Activated CD4-positive, alpha-beta T cell treated with anti-CD3 and anti-CD28 coated beads, Interleukin-2, amount 10 ng/mL, durations not matched to agents 24 days and 14 days (primary cell): ENCODE measurements around the gene SDHD. TPM values are rescaled to one million over a fixed set of nuclear protein-coding genes. Genes with fewer than 3 reads are reported as not detected.

ENCODE experiments used
- DNase-seq: peaks from one replicate; pipeline ENCODE4 v3.0.0; 2022
- H3K27ac Mint-ChIP-seq: one replicate; pipeline ENCODE4 v1.8.0; 2022; ENCODE audit warnings: mild to moderate bottlenecking, mixed read lengths
- H3K27me3 Mint-ChIP-seq: one replicate; pipeline ENCODE4 v1.8.0; 2022; ENCODE audit warnings: mixed read lengths
- H3K36me3 Mint-ChIP-seq: one replicate; pipeline ENCODE4 v1.8.0; 2022; ENCODE audit warnings: low read depth, mild to moderate bottlenecking, mixed read lengths
- H3K4me1 Mint-ChIP-seq: one replicate; pipeline ENCODE4 v1.8.0; 2021; ENCODE audit warnings: mixed read lengths
- H3K4me3 Mint-ChIP-seq: one replicate; pipeline ENCODE4 v1.8.0; 2022; ENCODE audit warnings: mild to moderate bottlenecking, moderate library complexity, mixed read lengths
- H3K9me3 Mint-ChIP-seq: one replicate; pipeline ENCODE4 v1.8.0; 2021; ENCODE audit warnings: mixed read lengths
- intact Hi-C: fragments of 100-400 bp; cut with micrococcal nuclease; formaldehyde crosslinking; loops from one replicate; pipeline ENCODE4 v1.15.1; 2023
- total RNA-seq: library from RNA; stranded (reverse); gene quantifications from 2 replicates; pipeline ENCODE4 v1.2.3, GENCODE V29; 2022

SDHD gene
- total RNA-seq, 1 donor from 2014 or later = 95.2 TPM

- no peak overlapping the region for H3K27ac Mint-ChIP-seq
- DNase-seq = no peak
- no peak overlapping the region for H3K4me3 Mint-ChIP-seq
- no peaks in the 10 kb centered on the region for H3K27me3 Mint-ChIP-seq
- peaks cover 3% of the 10 kb centered on the region for H3K4me1 Mint-ChIP-seq
- intact Hi-C loops = no loop called here
- peaks cover 1% of the 10 kb centered on the region for H3K36me3 Mint-ChIP-seq
- H3K9me3 Mint-ChIP-seq = no peaks in the 10 kb centered on the region
Observed at GRCh38 chr11:112115386-112115785, 28.7 kb downstream of the SDHD start.

GRCh38 chr11:112118176-112118575 lies 31.5 kb downstream of the SDHD start:
- no peak for DNase-seq
- Mint-ChIP-seq H3K27me3 (no peaks in the 10 kb centered on the region), H3K27ac (no peak overlapping the region), H3K4me3 (no peak overlapping the region), H3K4me1 (peaks cover 5% of the 10 kb centered on the region), H3K9me3 (no peaks in the 10 kb centered on the region), H3K36me3 (peaks cover 1% of the 10 kb centered on the region)
- intact Hi-C loops = no loop called here

- H3K27me3 Mint-ChIP-seq = no peaks in the 10 kb centered on the region
- H3K36me3 Mint-ChIP-seq = peaks cover 1% of the 10 kb centered on the region
- no peak overlapping the region for H3K4me3 Mint-ChIP-seq
- no peaks in the 10 kb centered on the region for H3K9me3 Mint-ChIP-seq
- H3K27ac Mint-ChIP-seq = no peak overlapping the region
- DNase-seq = no peak
- intact Hi-C loops = no loop called here
- H3K4me1 Mint-ChIP-seq = peaks cover 5% of the 10 kb centered on the region
Observed at GRCh38 chr11:112121981-112122615, 35.4 kb downstream of the SDHD start.

- Mint-ChIP-seq H3K27me3 (no peaks in the 10 kb centered on the region), H3K4me3 (no peak overlapping the region), H3K27ac (no peak overlapping the region), H3K4me1 (peaks cover 5% of the 10 kb centered on the region), H3K36me3 (peaks cover 1% of the 10 kb centered on the region), H3K9me3 (no peaks in the 10 kb centered on the region)
- intact Hi-C loops = no loop called here
- no peak for DNase-seq
Observed at GRCh38 chr11:112123129-112123528, 36.5 kb downstream of the SDHD start.

DNA sequence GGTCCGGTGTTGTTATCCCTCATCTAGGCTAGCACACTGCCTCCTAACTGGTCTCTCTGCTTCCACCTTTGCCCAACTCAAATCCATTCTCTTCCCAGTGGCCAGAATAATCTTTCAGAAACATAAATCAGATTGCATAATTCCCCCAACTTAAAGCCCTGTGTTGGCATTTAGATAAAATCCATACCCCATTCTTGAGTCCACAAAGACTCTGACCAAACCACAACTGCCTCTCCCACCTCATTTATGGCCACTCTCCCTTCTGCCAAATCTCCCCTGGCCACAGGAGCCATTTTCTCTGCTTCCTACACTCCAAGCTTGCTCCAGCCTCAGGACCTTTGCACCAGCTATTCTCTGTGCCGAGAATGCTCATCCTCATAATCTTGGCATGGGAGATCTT lies 40.4 kb downstream of the SDHD start:
- Mint-ChIP-seq H3K27ac (no peak overlapping the region), H3K36me3 (no peaks in the 10 kb centered on the region), H3K4me3 (no peak overlapping the region), H3K4me1 (peaks cover 1% of the 10 kb centered on the region), H3K27me3 (no peaks in the 10 kb centered on the region), H3K9me3 (no peaks in the 10 kb centered on the region)
- DNase-seq = no peak
- intact Hi-C loops = no loop called here

- Mint-ChIP-seq H3K27ac (no peak overlapping the region), H3K4me1 (peaks cover 3% of the 10 kb centered on the region), H3K36me3 (no peaks in the 10 kb centered on the region), H3K27me3 (no peaks in the 10 kb centered on the region), H3K9me3 (no peaks in the 10 kb centered on the region), H3K4me3 (no peak overlapping the region)
- no peak for DNase-seq
- intact Hi-C loops = no loop called here
Observed at GRCh38 chr11:112128483-112129121, 41.9 kb downstream of the SDHD start.

DNA sequence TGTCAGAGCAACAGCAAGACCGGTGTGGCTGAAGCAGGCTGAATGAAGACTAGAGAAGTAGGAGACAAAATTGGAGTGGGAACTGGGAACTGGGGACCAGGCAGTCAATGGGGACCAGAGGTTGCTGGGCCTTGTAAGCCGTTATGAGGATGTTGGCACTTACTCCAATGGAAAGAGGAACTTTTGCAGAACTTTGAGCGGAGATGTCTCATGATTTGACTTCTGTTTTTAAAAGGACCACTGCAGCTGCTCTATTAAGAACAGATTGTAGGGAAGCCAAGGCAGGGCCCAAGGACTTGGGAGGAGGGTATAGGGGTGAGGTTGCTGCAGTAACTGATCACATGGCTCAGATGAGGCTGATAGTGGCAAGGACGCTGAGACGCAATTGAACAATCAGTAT lies 43.0 kb downstream of the SDHD start:
- H3K27ac Mint-ChIP-seq = no peak overlapping the region
- no peaks in the 10 kb centered on the region for H3K9me3 Mint-ChIP-seq
- H3K27me3 Mint-ChIP-seq = no peaks in the 10 kb centered on the region
- no peak overlapping the region for H3K4me3 Mint-ChIP-seq
- peaks cover 3% of the 10 kb centered on the region for H3K4me1 Mint-ChIP-seq
- no peaks in the 10 kb centered on the region for H3K36me3 Mint-ChIP-seq
- no peak for DNase-seq
- intact Hi-C loops = no loop called here

- Mint-ChIP-seq H3K4me1 (peaks cover 3% of the 10 kb centered on the region), H3K36me3 (no peaks in the 10 kb centered on the region), H3K27me3 (no peaks in the 10 kb centered on the region), H3K9me3 (no peaks in the 10 kb centered on the region), H3K27ac (no peak overlapping the region), H3K4me3 (no peak overlapping the region)
- intact Hi-C loops = no loop called here
- no peak for DNase-seq
Observed at GRCh38 chr11:112132737-112133136, 46.1 kb downstream of the SDHD start.

DNA sequence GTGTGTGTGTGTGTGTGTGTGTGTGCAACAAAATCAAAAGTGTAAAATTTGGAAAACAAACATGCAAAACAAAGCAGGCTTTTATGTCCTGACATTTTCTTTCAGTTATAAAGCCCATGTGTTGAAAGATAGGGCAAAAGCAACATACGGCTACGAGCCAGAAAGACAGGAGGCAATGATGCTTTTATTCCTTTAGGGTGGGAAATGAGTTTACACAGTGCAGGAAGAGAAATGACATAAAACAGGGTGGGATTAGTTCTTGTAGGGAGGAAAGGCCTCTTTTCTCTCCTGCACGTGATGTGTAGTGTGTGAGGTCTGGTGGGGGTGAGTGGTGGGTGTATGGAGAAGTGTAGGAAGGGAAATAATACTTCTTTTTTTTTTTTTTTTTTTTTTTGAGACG lies 47.8 kb downstream of the SDHD start:
- intact Hi-C loops = no loop called here

GRCh38 chr11:112143597-112143996 lies 56.9 kb downstream of the SDHD start:
- DNase-seq = no peak
- no peaks in the 10 kb centered on the region for H3K27me3 Mint-ChIP-seq
- H3K27ac Mint-ChIP-seq = no peak overlapping the region
- H3K4me1 Mint-ChIP-seq = no peaks in the 10 kb centered on the region
- H3K36me3 Mint-ChIP-seq = no peaks in the 10 kb centered on the region
- H3K9me3 Mint-ChIP-seq = no peaks in the 10 kb centered on the region
- intact Hi-C loops = no loop called here
- H3K4me3 Mint-ChIP-seq = no peak overlapping the region

More for the DNA sequence above, 47.8 kb downstream of the SDHD start:
- no peaks in the 10 kb centered on the region for H3K36me3 Mint-ChIP-seq
- no peak overlapping the region for H3K4me3 Mint-ChIP-seq
- H3K9me3 Mint-ChIP-seq = no peaks in the 10 kb centered on the region
- H3K4me1 Mint-ChIP-seq = peaks cover 3% of the 10 kb centered on the region
- no peaks in the 10 kb centered on the region for H3K27me3 Mint-ChIP-seq
- H3K27ac Mint-ChIP-seq = no peak overlapping the region
- no peak for DNase-seq

Other genes starting within 250 kb of the SDHD start
- gene ALG9, start 215.3 kb upstream of the SDHD start, total RNA-seq = 32.6 and 32.9 TPM in 2 replicates
- 8.8 and 10.0 TPM in 2 replicates for gene FDXACB1, start 207.7 kb upstream of the SDHD start, total RNA-seq
- 22.6 and 25.5 TPM in 2 replicates for gene CFAP68, start 207.3 kb upstream of the SDHD start, total RNA-seq
- gene CRYAB, start 175.1 kb upstream of the SDHD start, total RNA-seq = not detected in 2 replicates
- not detected in 2 replicates for gene HSPB2, start 174.1 kb upstream of the SDHD start, total RNA-seq
- not detected in 2 replicates for gene C11orf52, start 168.0 kb upstream of the SDHD start, total RNA-seq
- 22.2 and 23.3 TPM in 2 replicates for gene DIXDC1, start 149.5 kb upstream of the SDHD start, total RNA-seq
- gene DLAT, start 61.5 kb upstream of the SDHD start, total RNA-seq = 59.2 and 61.8 TPM in 2 replicates
- 0.21 and 0.59 TPM in 2 replicates for gene PIH1D2, start 12.9 kb upstream of the SDHD start, total RNA-seq
- 24.4 and 27.0 TPM in 2 replicates for gene NKAPD1, start 12.6 kb upstream of the SDHD start, total RNA-seq
- gene TIMM8B, start 117 bp upstream of the SDHD start, total RNA-seq = 86.3 and 89.7 TPM in 2 replicates
- 0.12 TPM in 1 of 2 replicates, not detected in the other for gene IL18, start 77.2 kb downstream of the SDHD start, total RNA-seq
- gene TEX12, start 80.5 kb downstream of the SDHD start, total RNA-seq = not detected in 2 replicates
- gene BCO2, start 88.6 kb downstream of the SDHD start, total RNA-seq = 0.83 and 1.1 TPM in 2 replicates
- 33.1 and 34.4 TPM in 2 replicates for gene PTS, start 139.6 kb downstream of the SDHD start, total RNA-seq
- gene PLET1, start 174.0 kb downstream of the SDHD start, total RNA-seq = not detected in 2 replicates